ENCODE results near the gene TRIM17.

TRIM17 gene

DNA sequence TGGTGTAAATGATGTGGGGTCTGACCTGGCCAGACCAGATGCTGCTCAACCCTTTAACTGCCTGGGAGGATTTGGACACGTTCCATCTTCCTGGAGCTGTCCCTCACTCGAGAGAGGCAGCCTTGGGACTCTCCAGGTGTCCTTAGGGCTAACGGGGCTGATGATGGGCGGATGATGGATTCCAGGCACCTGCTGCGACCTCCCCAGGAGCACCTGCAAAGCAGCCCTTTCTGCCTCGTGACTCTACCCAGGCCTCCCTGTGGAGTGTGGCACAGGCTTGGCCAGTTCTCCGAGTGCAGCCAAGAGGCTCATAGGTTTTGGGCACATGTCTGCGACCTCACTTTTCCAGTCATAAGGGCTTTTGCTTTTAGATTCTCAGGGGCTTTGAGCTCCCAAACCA lies 12.3 kb upstream of the TRIM17 start:
- no peaks in the 10 kb centered on the region for H3K9me3 ChIP-seq (ENCODE audit: control insufficient read depth in 1 of 2, low read length in 2 of 2)
- no peaks in the 10 kb centered on the region for H3K36me3 ChIP-seq (ENCODE audit: control insufficient read depth in 1 of 2, insufficient read depth in 2 of 2, low read length in 2 of 2)
- no peak overlapping the region for H3K4me3 ChIP-seq (ENCODE audit: low read depth in 1 of 2, low read length in 2 of 2)
- peaks cover 6% of the 10 kb centered on the region for H3K27me3 ChIP-seq (ENCODE audit: low read depth, low read length)
- H3K4me1 ChIP-seq (ENCODE audit: control insufficient read depth in 1 of 2, insufficient read depth in 2 of 2, low read length in 2 of 2) = no peaks in the 10 kb centered on the region
- H3K27ac ChIP-seq (ENCODE audit: low read length) = no peak overlapping the region

DNA sequence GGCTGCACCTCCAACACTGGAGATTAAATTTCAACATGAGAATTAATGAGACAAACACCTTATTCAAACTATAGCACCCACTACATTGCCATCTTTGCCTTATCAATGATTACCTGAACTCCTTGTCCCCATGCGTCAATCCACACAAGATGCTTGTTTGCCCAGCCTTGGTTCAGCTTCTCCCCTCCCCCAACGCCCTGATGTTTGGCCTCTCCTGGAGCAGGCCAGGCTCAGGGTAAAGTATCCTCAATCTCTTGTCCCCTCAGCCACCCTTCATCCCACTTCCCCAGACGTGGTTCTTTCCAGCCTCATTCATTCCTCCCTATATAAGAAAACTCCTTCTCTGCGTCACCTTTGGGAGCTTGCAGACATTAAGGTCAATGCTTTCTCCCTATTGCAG lies 11.8 kb upstream of the TRIM17 start:
- Histone ChIP-seq H3K4me1 (ENCODE audit: control insufficient read depth in 1 of 2, insufficient read depth in 2 of 2, low read length in 2 of 2) (no peaks in the 10 kb centered on the region), H3K4me3 (ENCODE audit: low read depth in 1 of 2, low read length in 2 of 2) (no peak overlapping the region), H3K27ac (ENCODE audit: low read length) (no peak overlapping the region), H3K36me3 (ENCODE audit: control insufficient read depth in 1 of 2, insufficient read depth in 2 of 2, low read length in 2 of 2) (no peaks in the 10 kb centered on the region), H3K27me3 (ENCODE audit: low read depth, low read length) (peaks cover under 1% of the 10 kb centered on the region), H3K9me3 (ENCODE audit: control insufficient read depth in 1 of 2, low read length in 2 of 2) (no peaks in the 10 kb centered on the region)

DNA sequence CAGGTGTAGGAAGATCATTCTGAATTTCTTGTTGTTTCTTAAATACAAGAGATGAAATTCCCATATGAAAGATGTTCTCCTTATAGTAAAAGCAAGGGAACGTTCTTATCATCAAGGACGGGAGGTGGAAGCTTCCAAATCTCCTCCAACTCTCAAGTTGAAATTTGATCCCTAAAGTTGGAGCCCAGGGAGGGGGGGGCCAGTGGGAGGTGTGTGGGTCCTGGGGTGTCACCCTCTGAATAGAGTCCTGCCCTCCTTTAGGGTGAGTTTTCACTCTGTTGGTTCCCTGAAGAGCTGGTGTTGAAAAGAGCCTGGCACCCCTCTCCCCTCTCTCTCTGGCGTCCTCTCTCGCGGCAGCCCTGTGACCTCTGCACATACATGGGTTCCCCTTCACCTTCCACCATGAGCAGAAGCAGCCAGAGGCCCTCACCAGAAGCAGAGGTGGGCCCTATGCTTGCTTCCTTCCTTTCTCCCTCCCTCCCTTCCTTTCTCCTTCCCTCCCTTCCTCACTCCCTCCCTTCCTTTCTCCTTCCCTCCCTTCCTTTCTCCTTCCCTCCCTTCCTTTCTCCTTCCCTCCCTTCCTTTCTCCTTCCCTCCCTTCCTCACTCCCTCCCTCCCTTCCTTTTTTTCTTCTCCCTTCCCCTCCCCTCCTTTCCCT lies 10.0 kb upstream of the TRIM17 start:
- Histone ChIP-seq H3K4me1 (ENCODE audit: control insufficient read depth in 1 of 2, insufficient read depth in 2 of 2, low read length in 2 of 2) (no peaks in the 10 kb centered on the region), H3K27me3 (ENCODE audit: low read depth, low read length) (no peaks in the 10 kb centered on the region), H3K36me3 (ENCODE audit: control insufficient read depth in 1 of 2, insufficient read depth in 2 of 2, low read length in 2 of 2) (no peaks in the 10 kb centered on the region), H3K4me3 (ENCODE audit: low read depth in 1 of 2, low read length in 2 of 2) (no peak overlapping the region), H3K27ac (ENCODE audit: low read length) (no peak overlapping the region), H3K9me3 (ENCODE audit: control insufficient read depth in 1 of 2, low read length in 2 of 2) (no peaks in the 10 kb centered on the region)

DNA sequence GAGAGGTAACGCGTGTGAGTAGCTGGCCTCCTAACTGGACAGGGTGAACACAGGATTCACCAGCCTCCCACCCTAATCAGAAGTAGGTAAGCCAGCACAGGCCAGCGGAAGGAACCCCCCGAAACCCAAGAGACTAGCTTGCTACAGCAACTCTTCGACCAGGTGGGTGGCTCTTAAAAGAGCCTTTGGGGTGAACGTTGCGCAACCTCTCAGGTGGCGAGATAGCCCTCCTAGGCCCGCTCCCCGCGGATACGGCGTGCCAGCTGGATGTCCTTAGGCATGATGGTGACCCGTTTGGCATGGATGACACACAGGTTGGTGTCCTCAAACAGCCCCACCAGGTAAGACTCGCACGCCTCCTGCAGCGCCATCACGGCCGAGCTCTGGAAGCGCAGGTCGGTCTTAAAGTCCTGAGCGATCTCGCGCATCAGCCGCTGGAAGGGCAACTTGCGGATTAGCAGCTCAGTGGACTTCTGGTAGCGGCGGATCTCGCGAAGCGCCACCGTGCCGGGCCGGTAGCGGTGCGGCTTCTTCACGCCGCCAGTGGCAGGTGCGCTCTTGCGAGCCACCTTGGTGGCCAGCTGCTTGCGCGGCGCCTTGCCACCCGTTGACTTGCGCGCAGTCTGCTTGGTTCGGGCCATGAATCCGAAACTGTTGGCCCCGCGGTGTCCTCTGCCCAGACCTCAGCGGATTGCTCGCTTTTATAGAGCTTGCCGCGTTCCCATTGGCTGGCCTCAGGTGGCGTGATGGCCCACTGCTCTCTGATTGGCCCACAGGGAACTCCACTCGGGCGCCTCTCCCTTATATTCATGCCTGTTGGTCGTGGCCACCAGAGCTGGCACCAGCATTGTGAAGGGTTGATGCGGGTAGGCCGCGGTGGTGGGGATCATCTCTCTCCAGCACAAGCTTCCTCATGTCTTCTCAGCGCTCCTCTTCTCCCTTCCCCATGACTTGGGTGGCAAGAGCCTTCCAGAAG lies 8.3 kb upstream of the TRIM17 start:
- no peaks in the 10 kb centered on the region for H3K9me3 ChIP-seq (ENCODE audit: control insufficient read depth in 1 of 2, low read length in 2 of 2)
- H3K4me1 ChIP-seq (ENCODE audit: control insufficient read depth in 1 of 2, insufficient read depth in 2 of 2, low read length in 2 of 2) = no peaks in the 10 kb centered on the region
- no peaks in the 10 kb centered on the region for H3K36me3 ChIP-seq (ENCODE audit: control insufficient read depth in 1 of 2, insufficient read depth in 2 of 2, low read length in 2 of 2)
- no peak overlapping the region for H3K27ac ChIP-seq (ENCODE audit: low read length)
- no peaks in the 10 kb centered on the region for H3K27me3 ChIP-seq (ENCODE audit: low read depth, low read length)
- H3K4me3 ChIP-seq (ENCODE audit: low read depth in 1 of 2, low read length in 2 of 2) = no peak overlapping the region

GRCh38 chr1:228423404-228424053 lies 6.9 kb upstream of the TRIM17 start:
- no peak overlapping the region for H3K27ac ChIP-seq (ENCODE audit: low read length)
- H3K36me3 ChIP-seq (ENCODE audit: control insufficient read depth in 1 of 2, insufficient read depth in 2 of 2, low read length in 2 of 2) = no peaks in the 10 kb centered on the region
- H3K4me3 ChIP-seq (ENCODE audit: low read depth in 1 of 2, low read length in 2 of 2) = no peak overlapping the region
- no peaks in the 10 kb centered on the region for H3K27me3 ChIP-seq (ENCODE audit: low read depth, low read length)
- no peaks in the 10 kb centered on the region for H3K9me3 ChIP-seq (ENCODE audit: control insufficient read depth in 1 of 2, low read length in 2 of 2)
- H3K4me1 ChIP-seq (ENCODE audit: control insufficient read depth in 1 of 2, insufficient read depth in 2 of 2, low read length in 2 of 2) = no peaks in the 10 kb centered on the region

GRCh38 chr1:228420968-228421826 lies 4.5 kb upstream of the TRIM17 start:
- H3K4me1 ChIP-seq (ENCODE audit: control insufficient read depth in 1 of 2, insufficient read depth in 2 of 2, low read length in 2 of 2) = peaks cover 0 to 3% of the 10 kb centered on the region in 2 donors
- peaks cover 15% of the 10 kb centered on the region for H3K27me3 ChIP-seq (ENCODE audit: low read depth, low read length)
- no peak overlapping the region for H3K27ac ChIP-seq (ENCODE audit: low read length)
- H3K36me3 ChIP-seq (ENCODE audit: control insufficient read depth in 1 of 2, insufficient read depth in 2 of 2, low read length in 2 of 2) = no peaks in the 10 kb centered on the region
- no peaks in the 10 kb centered on the region for H3K9me3 ChIP-seq (ENCODE audit: control insufficient read depth in 1 of 2, low read length in 2 of 2)
- no peak overlapping the region for H3K4me3 ChIP-seq (ENCODE audit: low read depth in 1 of 2, low read length in 2 of 2)

DNA sequence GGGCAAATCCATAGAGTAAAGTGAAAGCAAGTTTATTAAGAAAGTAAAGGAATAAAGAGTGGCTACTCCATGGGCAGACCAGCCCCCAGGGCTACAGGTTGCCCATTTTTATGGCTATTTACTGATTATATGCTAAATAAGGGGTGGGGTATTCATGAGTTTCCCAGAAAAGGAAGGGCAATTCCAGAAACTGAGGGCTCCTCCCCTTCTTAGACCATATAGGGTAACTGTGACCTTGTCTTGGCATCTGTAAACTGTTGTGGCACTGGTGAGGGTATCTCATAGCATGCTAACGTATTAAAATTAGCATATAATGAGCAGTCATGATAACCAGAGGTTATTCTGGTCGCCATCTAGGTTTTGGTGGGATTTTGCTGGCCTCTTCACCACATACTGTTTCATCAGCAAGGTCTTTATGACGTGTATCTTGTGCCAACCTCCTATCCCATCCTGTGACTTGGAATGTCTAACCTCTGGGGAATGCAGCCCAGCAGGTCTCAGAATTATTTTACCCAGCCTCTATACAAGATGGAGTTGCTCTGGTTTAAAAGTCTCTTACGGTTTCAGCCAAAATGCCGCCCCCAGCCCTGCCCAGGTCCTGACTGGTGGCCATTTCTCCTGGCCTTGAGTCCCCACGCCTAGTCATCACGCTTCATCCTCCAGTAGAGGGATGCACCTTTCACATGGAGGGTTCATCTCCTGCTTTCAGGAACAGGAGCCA lies 982 bp upstream of the TRIM17 start:
- H3K4me3 ChIP-seq (ENCODE audit: low read depth in 1 of 2, low read length in 2 of 2) = no peak overlapping the region
- no peaks in the 10 kb centered on the region for H3K36me3 ChIP-seq (ENCODE audit: control insufficient read depth in 1 of 2, insufficient read depth in 2 of 2, low read length in 2 of 2)
- H3K27ac ChIP-seq (ENCODE audit: low read length) = no peak overlapping the region
- H3K9me3 ChIP-seq (ENCODE audit: control insufficient read depth in 1 of 2, low read length in 2 of 2) = no peaks in the 10 kb centered on the region
- H3K27me3 ChIP-seq (ENCODE audit: low read depth, low read length) = peaks cover 32% of the 10 kb centered on the region
- peaks cover 0 to 6% of the 10 kb centered on the region in 2 donors for H3K4me1 ChIP-seq (ENCODE audit: control insufficient read depth in 1 of 2, insufficient read depth in 2 of 2, low read length in 2 of 2)

GRCh38 chr1:228417061-228417460 lies 400 bp upstream of the TRIM17 start:
- peaks cover 0 to 6% of the 10 kb centered on the region in 2 donors for H3K4me1 ChIP-seq (ENCODE audit: control insufficient read depth in 1 of 2, insufficient read depth in 2 of 2, low read length in 2 of 2)
- H3K27me3 ChIP-seq (ENCODE audit: low read depth, low read length) = peaks cover 32% of the 10 kb centered on the region
- H3K9me3 ChIP-seq (ENCODE audit: control insufficient read depth in 1 of 2, low read length in 2 of 2) = no peaks in the 10 kb centered on the region
- no peak overlapping the region for H3K4me3 ChIP-seq (ENCODE audit: low read depth in 1 of 2, low read length in 2 of 2)
- no peak overlapping the region for H3K27ac ChIP-seq (ENCODE audit: low read length)
- H3K36me3 ChIP-seq (ENCODE audit: control insufficient read depth in 1 of 2, insufficient read depth in 2 of 2, low read length in 2 of 2) = no peaks in the 10 kb centered on the region

GRCh38 chr1:228415853-228416216 lies 826 bp downstream of the TRIM17 start:
- Histone ChIP-seq H3K4me1 (ENCODE audit: control insufficient read depth in 1 of 2, insufficient read depth in 2 of 2, low read length in 2 of 2) (peaks cover 0 to 6% of the 10 kb centered on the region in 2 donors), H3K9me3 (ENCODE audit: control insufficient read depth in 1 of 2, low read length in 2 of 2) (no peaks in the 10 kb centered on the region), H3K27ac (ENCODE audit: low read length) (no peak overlapping the region), H3K36me3 (ENCODE audit: control insufficient read depth in 1 of 2, insufficient read depth in 2 of 2, low read length in 2 of 2) (peaks cover 0 to 3% of the 10 kb centered on the region in 2 donors), H3K4me3 (ENCODE audit: low read depth in 1 of 2, low read length in 2 of 2) (peak overlapping the region; percentile 42 to 49), H3K27me3 (ENCODE audit: low read depth, low read length) (peaks cover 32% of the 10 kb centered on the region)

GRCh38 chr1:228415221-228415620 lies 1.4 kb downstream of the TRIM17 start:
- Histone ChIP-seq H3K4me3 (ENCODE audit: low read depth in 1 of 2, low read length in 2 of 2) (no peak overlapping the region), H3K27ac (ENCODE audit: low read length) (no peak overlapping the region)

More at GRCh38 chr1:228415221-228415620, 1.4 kb downstream of the TRIM17 start:
- Histone ChIP-seq H3K36me3 (ENCODE audit: control insufficient read depth in 1 of 2, insufficient read depth in 2 of 2, low read length in 2 of 2) (peaks cover 3 to 5% of the 10 kb centered on the region in 2 donors), H3K27me3 (ENCODE audit: low read depth, low read length) (peaks cover 32% of the 10 kb centered on the region), H3K4me1 (ENCODE audit: control insufficient read depth in 1 of 2, insufficient read depth in 2 of 2, low read length in 2 of 2) (peaks cover 0 to 6% of the 10 kb centered on the region in 2 donors), H3K9me3 (ENCODE audit: control insufficient read depth in 1 of 2, low read length in 2 of 2) (no peaks in the 10 kb centered on the region)

Data from muscle layer of duodenum (tissue), 2 donors.